ENCODE data around the gene CEP44.
"Not testable (repeated sequence)": the region's sequence is repeated elsewhere in the genome, so short reads cannot be mapped to it uniquely, and the experiment has no call there.

The CEP44 gene

GRCh38 chr4:174375422-174375821 is 91.7 kb downstream of the CEP44 start:
- in situ Hi-C loops (cut with MboI; ENCODE audit: low sequenced_read_pairs, unreplicated experiment) = no loop called here
- no peak for DNase-seq (ENCODE audit: low spot score)
- TF ChIP-seq, protein P1, sequence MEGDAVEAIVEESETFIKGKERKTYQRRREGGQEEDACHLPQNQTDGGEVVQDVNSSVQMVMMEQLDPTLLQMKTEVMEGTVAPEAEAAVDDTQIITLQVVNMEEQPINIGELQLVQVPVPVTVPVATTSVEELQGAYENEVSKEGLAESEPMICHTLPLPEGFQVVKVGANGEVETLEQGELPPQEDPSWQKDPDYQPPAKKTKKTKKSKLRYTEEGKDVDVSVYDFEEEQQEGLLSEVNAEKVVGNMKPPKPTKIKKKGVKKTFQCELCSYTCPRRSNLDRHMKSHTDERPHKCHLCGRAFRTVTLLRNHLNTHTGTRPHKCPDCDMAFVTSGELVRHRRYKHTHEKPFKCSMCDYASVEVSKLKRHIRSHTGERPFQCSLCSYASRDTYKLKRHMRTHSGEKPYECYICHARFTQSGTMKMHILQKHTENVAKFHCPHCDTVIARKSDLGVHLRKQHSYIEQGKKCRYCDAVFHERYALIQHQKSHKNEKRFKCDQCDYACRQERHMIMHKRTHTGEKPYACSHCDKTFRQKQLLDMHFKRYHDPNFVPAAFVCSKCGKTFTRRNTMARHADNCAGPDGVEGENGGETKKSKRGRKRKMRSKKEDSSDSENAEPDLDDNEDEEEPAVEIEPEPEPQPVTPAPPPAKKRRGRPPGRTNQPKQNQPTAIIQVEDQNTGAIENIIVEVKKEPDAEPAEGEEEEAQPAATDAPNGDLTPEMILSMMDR (IDR thresholded peaks at IDR 0.05; ENCODE audit: borderline replicate concordance, control extremely low read depth, extremely low read depth, insufficient read depth, missing control alignments) = no peak

DNA sequence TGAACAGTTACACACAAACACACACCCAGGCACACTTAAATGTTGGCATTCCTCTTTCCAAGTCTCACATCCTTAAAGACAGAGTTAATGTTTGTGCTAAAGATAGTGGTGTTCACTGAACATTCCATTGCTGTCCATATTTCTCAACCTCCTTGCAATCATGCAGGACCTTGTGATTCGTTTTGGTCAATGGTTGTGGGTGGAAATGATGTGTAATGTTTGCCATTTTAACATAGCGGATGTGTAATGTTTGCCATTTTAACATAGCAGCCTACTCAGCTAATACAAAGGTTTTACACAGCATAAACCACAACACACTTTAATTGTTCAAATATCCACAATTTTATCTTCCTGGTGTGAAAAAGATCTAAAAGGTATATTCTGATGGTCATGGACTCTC is 93.9 kb downstream of the CEP44 start:
- TF ChIP-seq, protein P1 (IDR thresholded peaks at IDR 0.05; ENCODE audit: borderline replicate concordance, control extremely low read depth, extremely low read depth, insufficient read depth, missing control alignments) = no peak
- in situ Hi-C loops (cut with MboI; ENCODE audit: low sequenced_read_pairs, unreplicated experiment) = no loop called here
- DNase-seq (ENCODE audit: low spot score) = no peak

DNA sequence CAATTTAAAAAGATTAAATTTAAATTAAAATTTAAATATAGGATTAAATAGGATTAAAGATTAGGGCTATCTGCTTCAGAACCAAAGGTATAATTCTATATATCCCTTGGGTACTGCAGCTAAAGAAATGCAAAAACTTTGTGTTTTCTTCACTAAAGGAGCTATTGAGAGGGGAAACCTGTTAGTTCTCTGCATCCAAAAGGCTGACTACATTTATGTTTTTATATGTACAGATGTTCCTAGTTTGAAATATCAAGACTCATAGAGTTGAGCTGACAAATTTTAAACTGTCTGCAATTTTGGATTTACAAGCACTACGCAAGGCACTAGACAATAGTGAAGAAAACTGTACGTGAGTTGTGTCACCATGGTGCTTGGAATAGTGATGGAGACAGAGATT is 95.2 kb downstream of the CEP44 start:
- in situ Hi-C loops (cut with MboI; ENCODE audit: low sequenced_read_pairs, unreplicated experiment) = no loop called here
- TF ChIP-seq, protein P1 (IDR thresholded peaks at IDR 0.05; ENCODE audit: borderline replicate concordance, control extremely low read depth, extremely low read depth, insufficient read depth, missing control alignments) = no peak
- DNase-seq (ENCODE audit: low spot score) = no peak

- DNase-seq (ENCODE audit: low spot score); in situ Hi-C loops (cut with MboI; ENCODE audit: low sequenced_read_pairs, unreplicated experiment): not testable (repeated sequence)
Observed at GRCh38 chr4:174380206-174380605, 96.5 kb downstream of the CEP44 start.

GRCh38 chr4:174380699-174381439 is 97.2 kb downstream of the CEP44 start:
- no peak for DNase-seq (ENCODE audit: low spot score)
- TF ChIP-seq, protein P1 (IDR thresholded peaks at IDR 0.05; ENCODE audit: borderline replicate concordance, control extremely low read depth, extremely low read depth, insufficient read depth, missing control alignments) = no peak
- in situ Hi-C loops (cut with MboI; ENCODE audit: low sequenced_read_pairs, unreplicated experiment) = no loop called here

DNA sequence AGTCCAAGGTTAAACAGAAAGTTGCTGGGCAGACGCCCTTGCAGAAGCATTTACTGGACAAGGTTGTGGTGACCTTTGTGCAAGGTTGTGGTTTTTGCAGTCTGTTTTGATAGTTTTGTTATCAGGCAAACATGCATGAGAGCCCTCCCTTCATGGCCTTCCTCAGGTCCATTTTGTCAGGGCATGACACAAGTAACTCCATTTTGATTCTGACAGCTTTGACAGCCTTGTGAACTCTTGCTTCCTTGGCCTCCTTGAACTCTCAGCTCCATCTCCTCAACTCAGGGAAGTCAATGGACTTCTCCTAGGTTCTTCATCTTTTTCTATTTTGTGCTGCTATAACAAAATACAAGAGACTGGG is 97.7 kb downstream of the CEP44 start:
- no peak for DNase-seq (ENCODE audit: low spot score)
- in situ Hi-C loops (cut with MboI; ENCODE audit: low sequenced_read_pairs, unreplicated experiment) = no loop called here
- TF ChIP-seq, protein P1 (IDR thresholded peaks at IDR 0.05; ENCODE audit: borderline replicate concordance, control extremely low read depth, extremely low read depth, insufficient read depth, missing control alignments) = no peak

Data from GM13976 (cell line).